Loucy (cell line): ENCODE measurements around the gene THADA.
"Not testable (repeated sequence)": the region's sequence is repeated elsewhere in the genome, so short reads cannot be mapped to it uniquely, and the experiment has no call there.

Source experiments
- CTCF ChIP-seq: fragments of 200-600 bp; sonication (generic); conservative IDR thresholded peaks from 2 replicates; pipeline ENCODE4 v1.5.1; 2014; ENCODE audit warnings: mild to moderate bottlenecking, antibody characterized with exemption, low read length
- EZH2phosphoT487 ChIP-seq: fragments of 200-600 bp; IDR thresholded peaks from 2 replicates; pipeline ENCODE4 v1.6.1; 2018; ENCODE audit warnings: antibody characterized with exemption, mild to moderate bottlenecking, moderate library complexity, borderline replicate concordance

- not testable (repeated sequence) for TF ChIP-seq CTCF, EZH2phosphoT487
Observed at GRCh38 chr2:43532572-43532971, 63.3 kb downstream of the THADA start.
